ENCODE measurements around the gene ERP27. TPM values are rescaled to one million over a fixed set of nuclear protein-coding genes. Genes with fewer than 3 reads are reported as not detected.

Gene ERP27
- total RNA-seq, 1 experiment from 2014 or later = 0.03 TPM

DNA sequence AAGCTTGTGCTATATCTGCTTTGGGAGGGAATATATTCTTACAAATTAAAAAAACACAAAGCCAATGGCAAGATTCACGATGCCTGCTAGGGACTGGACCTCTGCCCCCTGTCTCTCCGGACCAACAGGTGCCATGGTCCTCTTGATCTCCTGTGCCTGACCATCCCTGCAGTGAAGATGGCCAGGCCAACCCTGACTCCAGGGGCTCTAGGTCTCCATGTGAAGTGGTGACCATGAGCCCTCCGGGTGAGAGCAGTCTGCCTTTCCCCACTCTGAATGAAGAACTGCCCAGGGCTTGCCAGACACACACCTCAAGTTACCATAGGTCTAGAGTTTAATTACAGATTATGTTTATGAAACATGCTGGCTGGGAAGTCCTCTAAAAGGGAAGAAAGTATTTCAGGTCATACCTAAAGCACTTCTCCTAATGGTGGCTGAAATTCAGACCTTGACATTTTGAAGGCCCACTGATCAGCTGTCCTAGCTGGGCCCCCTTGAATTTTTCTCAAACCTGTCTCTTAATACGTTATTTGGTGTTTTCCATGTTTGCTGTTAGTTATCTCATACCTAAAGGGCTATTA is 21.7 kb upstream of the ERP27 start:
- DNase-seq (ENCODE audit: low read depth) = no peak

DNA sequence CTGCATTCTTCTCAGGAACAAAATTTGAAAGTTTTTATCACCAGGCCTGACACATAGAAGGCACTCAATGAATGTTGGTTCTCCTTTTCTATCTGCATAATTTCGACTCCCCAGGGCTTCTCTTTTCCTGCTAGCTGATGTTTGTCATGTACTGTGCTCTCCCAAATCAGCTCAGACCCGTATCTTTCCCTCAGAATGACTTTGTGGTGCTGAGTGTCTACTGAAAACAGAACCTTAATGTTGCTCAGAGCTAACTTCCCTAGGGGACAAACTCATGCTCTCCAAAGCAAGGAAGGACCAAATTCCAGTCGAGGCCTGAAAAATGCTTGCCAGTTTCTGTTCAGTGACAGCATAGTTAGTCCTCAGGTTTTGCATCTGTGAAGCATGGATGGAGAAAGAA is 21.1 kb upstream of the ERP27 start:
- DNase-seq (ENCODE audit: low read depth) = no peak

DNA sequence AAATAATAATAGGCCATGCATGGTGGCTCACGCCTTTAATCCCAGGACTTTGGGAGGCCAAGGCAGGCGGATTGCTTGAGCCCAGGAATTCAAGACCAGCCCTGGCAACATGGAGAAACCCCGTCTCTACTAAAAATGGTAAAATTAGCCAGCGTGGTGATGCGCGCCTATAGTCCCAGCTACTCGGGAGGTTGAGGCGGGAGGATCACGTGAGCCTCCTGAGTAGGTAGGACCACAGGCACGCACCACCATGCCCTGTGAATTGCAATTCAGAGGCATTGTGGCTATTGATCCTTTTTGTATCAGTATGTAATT is 20.7 kb upstream of the ERP27 start:
- DNase-seq (ENCODE audit: low read depth) = no peak

DNA sequence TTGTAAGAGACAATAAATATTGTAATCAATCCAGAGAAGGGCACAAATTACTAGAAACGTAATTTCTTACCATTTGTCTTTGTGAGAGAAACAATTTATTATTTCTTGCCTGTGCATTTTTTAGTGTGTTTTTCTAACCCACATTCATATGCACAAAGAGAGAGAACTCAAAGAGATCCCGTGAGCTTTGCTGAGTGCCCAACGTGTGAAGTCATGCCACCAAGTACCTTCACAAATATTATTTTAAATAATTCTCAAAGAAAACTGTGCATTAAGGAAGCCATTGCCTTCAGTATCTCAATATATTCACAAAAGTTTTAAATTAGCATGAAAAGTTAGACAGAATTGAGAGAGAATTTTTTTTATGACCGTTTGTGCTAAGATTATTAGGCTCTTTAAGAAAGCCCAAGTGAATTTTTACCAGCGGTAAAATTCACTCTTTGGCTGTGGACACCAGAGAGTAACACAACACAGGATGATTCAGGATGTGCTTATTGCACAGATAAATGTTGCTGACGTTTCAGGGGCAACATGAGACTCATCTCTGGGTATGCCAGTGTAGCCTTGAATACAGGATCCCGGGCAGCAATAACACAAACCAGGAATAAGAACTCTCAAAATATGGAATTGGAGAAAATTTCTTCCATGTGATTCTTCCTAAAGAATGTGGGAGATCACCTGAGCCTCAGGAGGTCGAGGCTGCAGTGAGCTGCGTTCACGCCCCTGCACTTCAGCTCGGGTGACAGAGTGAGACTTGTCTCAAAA is 20.2 kb upstream of the ERP27 start:
- DNase-seq (ENCODE audit: low read depth) = no peak

DNA sequence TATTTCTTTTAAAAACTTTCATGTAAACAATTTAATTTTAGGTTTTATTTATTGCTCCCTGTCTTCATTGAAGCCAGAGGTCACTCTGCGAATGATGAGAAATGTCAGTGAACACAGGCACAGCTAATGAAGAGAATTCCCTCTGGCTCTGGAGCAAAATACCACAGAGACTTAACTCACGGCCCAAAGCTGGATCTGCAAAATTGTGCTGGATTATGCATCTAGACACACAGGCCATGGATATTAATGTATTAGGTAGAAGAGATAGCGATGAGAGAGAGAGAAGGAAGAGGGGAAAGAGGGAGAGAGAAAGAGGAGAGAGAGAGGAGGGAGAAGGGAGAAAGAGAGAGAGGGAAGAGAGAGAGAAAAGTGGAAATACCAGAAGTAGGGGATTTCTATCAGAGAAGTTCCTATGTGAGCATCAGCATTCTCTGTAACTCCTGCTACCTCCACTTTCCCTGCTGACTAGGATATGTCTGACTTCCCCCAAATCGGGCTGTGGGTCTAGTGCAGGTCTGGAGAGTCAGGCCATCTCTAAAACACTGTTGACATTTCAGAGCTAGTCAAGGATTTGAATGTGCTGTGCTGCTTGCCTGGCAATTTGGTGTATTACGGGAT is 19.3 kb upstream of the ERP27 start:
- DNase-seq (ENCODE audit: low read depth) = no peak

DNA sequence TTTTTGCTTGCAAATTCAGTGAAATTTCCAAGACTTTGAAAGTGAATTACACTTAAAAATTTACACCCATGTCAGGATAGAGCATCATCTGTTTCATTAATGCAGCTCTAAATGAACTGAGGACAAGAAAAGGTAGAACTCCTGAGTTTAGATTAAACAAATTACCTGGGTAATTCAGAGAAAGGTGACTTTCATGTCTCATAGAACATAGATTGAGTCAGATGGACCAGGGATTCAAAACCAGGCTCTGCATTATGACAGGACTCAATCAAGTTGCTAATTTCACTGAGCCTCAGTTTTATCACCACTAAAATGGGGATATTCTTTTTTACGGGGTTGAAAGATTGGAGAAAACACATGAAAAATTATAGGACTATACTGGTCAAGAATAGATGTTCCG is 18.6 kb upstream of the ERP27 start:
- DNase-seq (ENCODE audit: low read depth) = no peak

DNA sequence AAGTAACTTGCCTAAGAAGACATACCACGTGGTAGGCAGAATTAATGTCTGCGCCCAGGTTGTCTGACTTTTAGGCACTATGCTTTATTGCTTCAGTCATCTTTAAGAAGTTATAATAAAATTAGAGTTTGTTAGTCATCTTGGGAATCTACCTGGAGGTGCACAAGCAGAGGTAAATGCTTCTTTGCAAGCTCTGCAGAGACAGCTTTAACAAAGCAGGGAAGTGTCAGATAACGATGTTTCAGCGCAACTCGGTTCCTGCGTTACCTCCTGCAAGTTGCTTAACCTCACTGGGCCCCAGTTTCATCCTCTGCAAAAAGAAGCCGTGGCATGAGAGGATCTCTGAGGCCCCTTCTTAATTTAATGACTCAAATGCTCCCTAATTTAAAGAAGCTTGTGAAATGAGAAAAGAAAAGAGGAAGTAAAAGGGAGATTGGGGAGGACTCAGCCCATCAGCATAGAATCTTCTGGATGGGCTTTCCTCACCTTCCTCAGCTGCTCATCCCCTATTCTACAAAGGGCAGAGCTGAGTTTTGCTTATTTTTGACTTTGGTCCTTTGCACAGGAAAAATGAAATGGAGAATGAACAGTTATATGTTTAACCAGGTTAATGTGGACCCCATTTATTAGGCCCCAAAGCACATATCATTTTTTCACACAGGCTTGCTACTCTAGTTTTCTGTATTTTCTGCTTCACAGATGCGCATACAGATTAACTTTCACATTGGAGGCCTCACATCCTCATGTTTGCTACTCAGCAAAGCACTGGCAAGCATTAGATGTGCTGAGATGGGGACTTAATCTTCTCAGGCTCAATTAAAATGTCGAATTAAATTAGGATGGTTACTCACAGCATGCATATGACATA is 17.9 kb upstream of the ERP27 start:
- no peak for DNase-seq (ENCODE audit: low read depth)

DNA sequence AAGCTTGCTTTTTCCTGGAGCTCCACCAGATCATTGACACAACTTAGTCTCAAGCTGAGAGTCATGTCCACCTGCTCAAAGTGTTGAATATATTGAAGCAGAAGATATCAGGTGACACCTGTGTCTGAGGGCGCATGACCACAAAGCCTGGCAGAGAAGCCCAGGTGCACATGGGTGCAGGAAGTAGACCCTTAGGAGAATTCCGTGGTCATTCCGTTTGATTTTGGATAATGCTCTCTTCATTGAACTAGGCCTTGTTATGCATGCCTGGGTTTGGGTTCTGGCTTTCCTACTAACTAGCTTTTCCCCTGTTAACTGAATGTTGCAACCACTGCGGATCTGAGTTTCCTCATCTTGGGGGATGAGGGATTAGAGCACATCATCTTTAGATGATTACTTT is 15.9 kb upstream of the ERP27 start:
- no peak for DNase-seq (ENCODE audit: low read depth)

DNA sequence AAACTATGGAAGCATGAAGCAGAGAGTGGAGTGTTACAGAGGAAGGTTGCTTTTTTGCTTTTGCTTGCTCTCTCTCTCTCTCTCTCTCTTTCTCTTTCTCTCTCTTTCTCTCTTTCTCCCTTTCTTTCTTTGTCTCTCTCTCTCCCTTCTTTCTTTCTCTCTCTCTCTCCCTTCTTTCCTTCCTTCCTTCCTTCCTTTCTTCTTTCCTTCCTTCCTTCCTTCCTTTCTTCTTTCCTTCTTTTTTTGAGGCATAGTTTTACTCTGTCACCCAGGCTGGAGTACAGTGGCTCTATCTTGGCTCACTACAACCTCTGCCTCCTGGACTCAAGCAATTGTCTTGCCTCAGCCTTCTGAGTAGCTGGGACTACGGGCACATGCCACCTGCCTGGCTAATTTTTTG is 15.4 kb upstream of the ERP27 start:
- no peak for DNase-seq (ENCODE audit: low read depth)

DNA sequence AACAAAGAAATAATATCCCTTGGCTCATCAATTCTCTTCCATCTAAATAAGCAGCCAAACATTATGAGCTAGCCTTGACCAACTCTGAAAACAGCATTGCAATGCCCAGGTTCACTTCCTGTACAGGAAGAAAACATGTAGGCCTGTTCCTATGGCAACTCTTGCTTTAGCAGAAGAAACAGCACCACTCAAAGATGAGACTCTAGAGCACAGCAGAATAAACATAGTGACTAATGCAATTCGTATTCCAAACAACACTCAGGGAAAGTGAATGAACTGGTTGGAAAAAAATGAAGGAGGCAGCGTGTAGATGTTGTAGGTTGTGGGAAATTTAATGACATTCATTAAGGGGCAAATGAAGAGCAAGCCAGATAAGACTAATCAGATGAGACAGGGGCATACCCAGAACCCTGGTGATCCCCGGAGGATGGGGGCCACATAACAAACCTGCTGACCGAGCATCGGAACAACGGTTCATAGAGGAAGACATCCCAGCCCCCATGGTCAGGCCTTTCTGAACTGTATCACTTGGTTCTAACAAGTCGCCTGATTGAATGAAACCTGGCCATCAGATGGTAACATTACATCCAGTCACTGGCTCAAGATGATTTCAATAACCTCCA is 14.1 kb upstream of the ERP27 start:
- DNase-seq (ENCODE audit: low read depth) = peak; percentile 93

DNA sequence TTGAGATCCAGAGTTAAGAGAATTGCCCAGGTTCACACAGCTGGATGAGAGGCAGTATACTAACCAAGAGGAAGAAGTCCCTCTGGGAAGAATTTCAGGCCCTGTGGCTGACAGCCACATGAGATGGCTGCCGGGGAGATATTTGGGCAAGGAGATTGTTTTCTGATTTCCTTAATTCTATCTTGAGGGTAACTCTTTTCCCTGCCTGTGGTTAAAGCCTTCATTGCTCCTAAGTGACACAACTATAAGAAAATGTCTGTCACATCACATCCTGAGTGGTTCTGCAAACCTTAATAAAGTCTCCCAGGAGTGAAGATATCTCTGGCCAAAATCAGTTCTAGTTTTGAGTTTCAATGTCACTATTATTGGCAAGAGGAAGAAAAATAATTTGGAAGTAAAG is 13.5 kb upstream of the ERP27 start:
- no peak for DNase-seq (ENCODE audit: low read depth)

DNA sequence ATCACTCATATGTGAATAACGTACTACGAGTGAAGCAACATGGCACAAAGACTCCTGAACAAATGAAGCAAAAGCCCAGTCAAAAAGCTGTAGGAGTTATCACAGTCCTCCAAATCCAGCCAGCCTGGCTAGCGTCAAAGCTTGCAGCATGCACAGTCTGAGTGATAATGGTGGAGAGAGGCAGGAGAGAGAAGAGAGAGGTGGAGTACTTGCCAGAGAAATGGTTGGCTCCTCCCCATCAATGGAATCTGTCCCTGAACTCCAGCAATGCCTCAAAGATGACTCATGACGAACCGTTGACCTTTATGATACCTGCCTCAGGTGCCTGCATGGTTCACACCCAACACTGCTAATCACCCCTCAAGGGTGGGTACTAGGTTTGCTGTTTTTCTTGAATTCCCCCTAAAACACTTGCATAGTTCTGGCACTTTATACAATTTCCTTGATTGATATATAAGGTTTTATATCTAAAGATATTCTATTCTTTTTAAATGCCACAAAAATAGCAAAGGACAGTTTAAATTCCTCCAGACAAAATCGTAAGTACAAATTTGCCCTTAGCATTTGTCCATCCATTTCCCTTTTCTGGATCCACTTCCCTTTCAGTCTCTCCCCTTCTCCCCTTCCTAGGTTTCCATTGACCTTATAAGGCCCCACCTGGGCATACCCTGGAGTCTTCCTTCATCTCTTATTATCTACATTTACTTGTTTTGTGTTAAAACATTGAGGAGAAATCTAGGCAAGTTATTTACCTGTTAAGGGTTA is 12.8 kb upstream of the ERP27 start:
- DNase-seq (ENCODE audit: low read depth) = peak; percentile 27

DNA sequence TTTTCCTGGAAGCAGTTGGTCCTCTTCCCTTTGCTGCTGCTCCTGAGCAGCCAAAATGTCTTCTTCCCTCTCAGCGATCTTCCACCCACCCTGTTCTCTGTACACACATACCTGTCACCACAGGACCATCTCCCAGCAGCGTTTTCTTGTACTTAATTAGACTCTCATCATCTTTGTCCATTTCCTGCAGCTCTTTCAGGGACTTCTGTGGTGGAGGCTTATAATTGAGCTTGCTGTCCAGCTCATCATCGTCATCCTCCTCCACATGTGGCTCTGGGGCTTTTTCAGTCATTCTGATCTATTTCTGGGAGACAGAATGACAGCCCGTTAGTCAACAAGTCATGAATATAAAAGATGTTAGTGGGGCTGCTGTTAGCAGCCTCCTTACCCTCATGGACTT is 12.1 kb upstream of the ERP27 start:
- DNase-seq (ENCODE audit: low read depth) = no peak

DNA sequence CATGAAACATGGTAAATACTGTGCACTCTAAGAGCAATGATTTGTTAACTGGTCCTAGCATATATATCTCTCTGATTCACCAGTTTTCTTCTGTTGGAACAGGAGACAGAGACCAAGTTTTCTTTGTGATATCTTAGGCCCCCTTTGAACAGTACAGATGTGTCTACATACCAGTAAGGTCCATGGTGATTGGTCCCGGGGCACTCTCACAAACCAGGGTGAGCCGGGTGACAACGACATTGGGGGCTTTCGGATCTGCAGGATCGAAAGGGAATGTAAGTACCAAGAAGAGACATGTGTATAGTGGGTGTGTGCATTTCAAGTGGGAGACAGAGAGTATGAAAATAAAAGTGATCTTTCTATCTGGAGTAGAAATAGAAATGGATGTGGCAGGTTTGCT is 11.3 kb upstream of the ERP27 start:
- no peak for DNase-seq (ENCODE audit: low read depth)

DNA sequence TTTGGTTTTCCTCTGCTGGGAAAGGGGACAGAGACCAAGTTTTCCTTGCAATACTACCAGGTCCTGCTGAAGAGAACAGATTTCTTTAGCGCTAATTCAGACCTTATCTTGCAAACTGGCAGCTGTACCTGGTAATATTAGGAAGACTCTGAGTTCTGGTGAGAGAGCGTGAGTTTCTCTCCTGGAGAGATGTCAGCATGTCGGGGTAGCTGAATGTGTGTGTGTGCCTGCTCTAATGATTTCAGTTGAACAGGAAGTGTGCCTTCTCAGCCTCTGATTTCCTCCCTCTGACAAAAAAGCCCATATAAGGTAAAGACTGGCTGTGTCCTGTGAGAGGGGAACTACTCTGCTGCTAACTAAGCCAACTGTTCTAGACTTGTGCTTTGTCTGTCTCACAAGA is 10.3 kb upstream of the ERP27 start:
- DNase-seq (ENCODE audit: low read depth) = peak; percentile 78

DNA sequence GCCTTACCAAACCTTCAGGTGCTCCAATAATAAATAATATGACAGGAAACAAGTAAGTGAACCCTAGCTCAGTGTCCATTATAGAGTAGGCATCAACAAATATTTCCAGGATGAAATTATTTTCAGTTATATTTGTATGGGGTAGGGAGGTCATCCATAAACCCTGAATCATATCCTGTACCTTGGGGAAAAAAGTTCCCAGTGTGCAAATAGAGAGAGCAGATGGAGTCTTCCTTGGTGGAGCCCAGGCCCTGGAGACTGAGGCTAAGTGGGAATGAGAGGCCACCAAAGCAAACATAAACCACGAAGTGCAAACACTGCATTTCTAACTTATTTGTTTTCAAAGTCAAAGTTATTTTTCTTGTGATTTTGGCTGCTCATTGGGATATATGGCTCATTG is 8.5 kb upstream of the ERP27 start:
- DNase-seq (ENCODE audit: low read depth) = peak; percentile 18

DNA sequence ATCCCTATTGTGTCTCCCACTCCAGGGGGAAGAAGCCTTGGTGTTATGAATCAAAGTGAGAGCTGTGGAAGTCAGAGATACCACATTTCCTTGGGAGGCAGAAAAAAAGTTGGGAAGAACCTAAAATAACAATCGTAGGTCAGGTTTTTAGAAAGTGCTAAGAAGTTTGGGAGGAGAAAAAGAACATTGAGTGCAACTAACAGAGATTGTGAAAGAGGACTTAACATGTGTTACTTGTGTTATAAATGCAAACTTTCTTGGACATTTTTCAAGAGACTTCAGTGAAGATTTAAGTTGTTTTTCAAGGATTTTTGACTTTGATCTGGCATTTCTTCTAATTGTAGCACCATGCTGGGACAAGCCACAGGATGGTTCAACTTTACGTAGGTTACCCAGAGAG is 7.8 kb upstream of the ERP27 start:
- no peak for DNase-seq (ENCODE audit: low read depth)

DNA sequence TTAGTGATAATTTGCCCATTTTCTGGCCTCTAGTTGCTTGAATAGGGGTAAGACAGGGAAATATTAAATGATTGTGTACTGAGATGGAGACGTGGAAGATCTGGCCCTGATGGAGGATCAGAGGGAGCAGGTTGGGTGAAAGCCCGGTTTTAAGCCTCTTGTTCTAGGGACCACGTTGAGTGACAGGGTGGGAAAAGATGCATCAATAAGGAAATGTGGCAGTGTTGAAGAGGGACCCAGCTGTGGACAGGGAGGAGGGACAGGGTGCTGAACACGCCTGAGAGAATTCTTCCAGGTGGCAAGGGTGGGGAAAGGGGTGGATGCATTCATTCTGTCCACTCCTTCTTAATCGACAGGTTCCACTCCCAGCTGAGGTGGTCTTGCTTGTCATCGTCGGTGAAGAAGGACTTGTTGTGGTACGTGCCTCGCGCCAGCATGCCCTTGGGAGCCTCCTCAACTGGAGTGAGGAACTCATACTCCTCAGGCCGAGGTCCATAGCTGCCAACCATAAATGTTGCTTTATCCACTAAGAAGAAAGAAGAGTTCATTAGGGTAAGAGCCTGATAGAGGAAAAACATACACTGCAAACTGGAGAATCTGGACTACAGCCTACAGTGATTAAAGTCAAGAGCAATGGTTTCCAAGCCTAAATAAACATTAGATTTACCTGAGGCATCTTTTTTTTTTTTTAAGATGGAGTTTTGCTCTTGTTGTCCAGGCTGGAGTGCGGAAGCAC is 4.0 kb upstream of the ERP27 start:
- no peak for DNase-seq (ENCODE audit: low read depth)

DNA sequence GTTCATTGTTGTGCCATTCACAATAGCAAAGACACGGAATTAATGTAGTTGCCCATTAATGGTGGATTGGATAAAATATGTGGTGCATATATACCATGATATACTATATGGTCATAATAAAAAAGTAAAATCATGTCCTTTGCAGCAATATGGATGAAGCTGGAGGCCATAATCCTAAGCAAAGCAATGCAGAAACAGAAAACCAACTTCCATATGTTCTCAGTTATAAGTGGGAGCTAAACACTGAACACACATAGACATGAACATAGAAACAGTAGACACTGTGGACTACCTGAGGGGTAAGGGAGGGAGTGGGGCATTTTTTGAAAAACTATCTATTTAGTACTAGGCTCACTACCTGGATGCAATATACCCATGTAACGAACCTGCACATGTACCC is 3.0 kb upstream of the ERP27 start:
- no peak for DNase-seq (ENCODE audit: low read depth)

DNA sequence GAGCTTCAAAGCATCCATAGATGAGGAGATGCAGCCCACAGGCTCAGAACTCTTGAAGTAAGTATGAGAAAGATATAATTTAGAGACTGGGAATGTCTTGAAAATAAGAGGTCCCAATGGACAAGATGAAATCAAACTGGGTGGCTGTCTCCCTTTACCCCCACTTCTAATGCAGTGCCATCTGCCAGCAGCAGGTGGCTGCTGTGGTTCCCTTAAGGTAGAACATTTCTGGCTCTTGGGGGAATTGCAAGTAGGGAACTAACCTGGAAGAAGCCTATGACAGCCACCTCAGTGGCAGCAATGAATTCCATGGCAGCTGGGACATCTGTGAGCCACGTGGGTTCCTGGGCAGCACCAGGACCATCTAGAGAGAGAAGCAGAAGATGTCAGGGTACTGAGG is 648 bp downstream of the ERP27 start:
- no peak for DNase-seq (ENCODE audit: low read depth)
